GM18909 (cell line): ENCODE measurements around the gene KMT2C.
"Not testable (repeated sequence)": the region's sequence is repeated elsewhere in the genome, so short reads cannot be mapped to it uniquely, and the experiment has no call there.

Source experiments
- ATAC-seq: cut with Tn5 transposase; IDR thresholded peaks from one replicate; pipeline ENCODE4 v1.9.1; 2021; ENCODE audit warnings: mild to moderate bottlenecking; ENCODE audit not compliant: unreplicated experiment, poor library complexity

KMT2C gene

DNA sequence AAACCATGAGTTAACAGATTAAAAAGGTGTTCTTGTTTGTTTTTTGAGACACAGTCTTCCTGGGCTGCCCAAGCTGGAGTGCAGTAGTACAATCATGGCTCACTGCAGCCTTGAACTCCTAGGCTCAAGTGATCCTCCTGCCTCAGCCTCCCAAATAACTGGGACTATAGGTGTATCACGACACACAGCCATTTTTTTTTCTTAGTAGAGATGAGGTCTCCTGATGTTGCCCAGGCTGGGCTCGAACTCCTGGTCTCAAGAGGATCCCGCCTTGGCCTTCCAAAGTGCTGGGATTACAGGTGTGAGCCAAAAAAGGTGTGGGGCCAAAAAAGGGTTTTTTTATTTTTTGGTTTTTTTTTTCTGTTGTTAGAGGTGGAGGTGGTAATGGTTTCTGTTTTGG, 29.3 kb downstream of the KMT2C start:
- ATAC-seq, result no peak

DNA sequence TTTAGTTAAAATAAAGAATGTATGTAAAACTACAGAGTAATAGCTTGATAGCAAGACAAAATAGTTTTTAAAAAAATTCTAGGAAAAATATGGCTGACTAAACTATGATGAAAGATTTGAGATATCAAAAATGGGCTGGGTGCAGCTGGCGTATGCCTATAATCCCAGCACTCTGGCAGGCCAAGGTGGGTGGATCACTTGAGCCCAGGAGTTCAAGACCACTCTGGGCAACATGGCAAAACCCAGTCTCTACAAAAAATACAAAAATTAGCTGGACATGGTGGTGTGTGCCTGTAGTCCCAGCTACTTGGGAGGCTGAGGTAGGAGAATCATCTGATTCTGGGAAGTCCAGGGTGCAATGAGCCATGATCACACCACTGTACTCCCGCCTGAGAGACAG, 29.8 kb downstream of the KMT2C start:
- not testable (repeated sequence) for ATAC-seq

DNA sequence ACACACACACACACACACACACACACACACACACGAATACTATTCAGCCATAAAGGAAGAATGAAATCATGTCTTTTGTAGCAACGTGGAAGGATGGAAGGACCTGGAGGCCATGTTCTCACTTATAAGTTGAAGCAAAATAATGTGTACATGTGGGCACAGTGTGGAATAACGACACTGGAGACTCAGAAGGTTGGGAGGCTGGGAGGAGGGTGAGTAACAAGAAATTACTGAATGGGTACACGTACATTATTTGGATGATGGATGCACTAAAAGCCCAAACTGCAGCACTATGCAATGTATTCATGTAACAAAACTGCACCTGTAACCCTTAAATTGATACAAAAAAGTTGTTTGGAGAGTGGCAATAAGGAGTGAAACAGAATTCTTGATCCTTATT, 32.1 kb downstream of the KMT2C start:
- no peak for ATAC-seq

DNA sequence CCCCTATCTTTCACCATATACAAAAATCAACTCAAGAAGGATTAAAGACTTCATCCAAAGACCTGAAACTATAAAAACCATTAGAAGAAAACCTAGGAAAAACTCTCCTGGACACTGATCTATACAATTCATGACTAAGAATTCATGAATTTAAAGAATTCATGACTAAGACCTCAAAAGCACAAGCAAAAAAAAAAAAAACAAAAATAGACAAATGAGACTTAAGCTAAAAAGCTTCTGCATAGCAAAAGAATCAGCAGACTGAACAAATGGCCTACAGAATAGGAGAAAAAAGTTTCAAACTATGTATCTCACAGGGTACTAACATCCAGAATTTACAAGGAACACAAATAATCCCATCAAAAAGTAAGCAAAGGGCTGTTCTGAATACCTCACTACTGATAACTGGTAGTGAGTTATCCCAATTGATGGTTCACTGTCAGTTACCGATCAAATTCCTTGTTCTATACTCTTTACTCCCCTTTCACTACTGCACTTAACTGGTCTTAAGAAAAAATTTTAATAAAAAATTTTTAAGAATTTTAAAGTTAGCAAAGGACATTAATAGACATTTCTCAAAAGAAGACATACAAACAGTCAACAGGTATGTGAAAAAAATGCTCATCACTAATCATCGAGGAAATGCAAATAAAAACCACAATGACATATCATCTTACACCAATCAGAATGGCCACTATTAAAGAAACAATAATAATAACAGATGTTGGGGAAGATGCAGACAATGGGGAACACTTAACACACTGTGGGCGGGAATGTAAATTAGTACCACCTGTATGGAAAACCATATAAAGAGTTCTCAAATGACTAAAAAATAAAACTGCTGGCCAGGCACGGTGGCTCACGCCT, 33.2 kb downstream of the KMT2C start:
- ATAC-seq, result no peak

DNA sequence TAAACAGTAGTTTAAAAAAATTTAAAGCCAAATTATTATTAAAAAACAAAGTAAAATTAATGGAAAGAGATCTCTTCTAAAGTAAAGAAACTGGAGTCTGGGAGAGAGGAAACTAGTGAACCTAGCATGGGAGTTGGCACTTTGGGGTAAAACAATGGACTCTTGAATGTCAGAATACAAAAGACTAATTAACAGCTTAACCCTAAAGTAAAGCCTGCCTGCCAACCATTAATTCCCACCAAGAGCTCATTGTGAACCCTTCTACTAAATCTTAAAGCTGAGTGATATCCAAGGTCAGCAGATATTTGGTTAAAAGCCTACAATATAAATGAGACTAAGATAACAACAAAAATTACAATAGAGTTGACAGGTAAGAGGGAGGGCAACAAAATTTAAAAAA, 36.5 kb downstream of the KMT2C start:
- no peak for ATAC-seq

DNA sequence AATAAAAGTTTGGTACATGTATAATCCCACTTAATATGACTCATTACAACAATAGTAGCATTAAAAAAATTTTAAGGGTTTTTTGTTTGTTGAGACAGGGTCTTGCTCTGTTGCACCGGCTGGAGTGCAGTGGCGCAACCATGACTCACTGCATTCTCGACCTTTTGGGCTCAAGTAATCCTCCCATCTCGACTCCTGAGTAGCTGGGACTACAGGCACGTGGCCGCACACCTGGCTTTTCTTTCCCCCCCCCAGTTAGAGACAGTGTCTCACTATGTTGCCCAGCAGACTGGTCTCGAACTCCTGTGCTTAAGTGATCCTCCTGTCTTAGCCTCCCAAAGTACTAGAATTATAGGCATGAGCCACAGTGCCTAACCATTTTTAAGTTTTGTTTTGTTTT, 40.7 kb downstream of the KMT2C start:
- no peak for ATAC-seq

DNA sequence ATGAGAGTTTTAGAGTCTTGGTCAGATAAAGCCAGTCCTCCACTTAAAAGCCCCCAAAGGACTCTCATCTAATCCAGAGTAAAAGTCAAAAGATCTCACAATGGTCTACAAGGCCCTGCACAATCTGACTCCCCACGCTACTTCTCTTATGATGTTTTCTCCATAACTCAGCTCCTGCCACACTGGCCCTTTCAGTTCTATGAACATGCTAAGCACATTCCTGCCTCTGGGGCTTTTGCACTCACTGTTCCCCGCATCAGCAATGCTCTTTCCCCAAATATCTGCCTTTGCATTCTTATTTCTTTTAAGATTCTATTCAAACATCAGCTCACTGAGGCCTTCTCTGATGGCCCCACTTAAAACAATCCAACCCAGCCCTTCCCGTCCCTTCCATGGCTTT, 41.6 kb downstream of the KMT2C start:
- not testable (repeated sequence) for ATAC-seq

DNA sequence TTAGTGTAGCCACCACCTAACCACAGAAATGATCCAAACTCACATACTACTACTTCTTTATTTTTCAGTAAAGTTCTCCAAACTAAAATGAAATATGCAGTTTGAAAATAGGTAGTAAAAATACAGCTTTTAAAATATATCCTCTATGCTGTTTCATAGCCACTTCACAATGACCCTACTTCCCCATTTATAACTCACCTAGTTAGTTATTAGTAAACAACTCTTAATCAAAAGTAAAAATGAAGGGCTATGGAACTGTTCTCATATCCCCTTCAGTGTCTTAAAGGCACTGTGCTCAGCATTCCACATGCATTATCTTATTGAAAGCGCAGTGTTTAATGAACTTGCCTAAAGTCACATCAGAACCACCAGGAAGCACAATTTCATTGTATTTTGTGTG, 43.5 kb downstream of the KMT2C start:
- ATAC-seq, result peak; percentile 81

DNA sequence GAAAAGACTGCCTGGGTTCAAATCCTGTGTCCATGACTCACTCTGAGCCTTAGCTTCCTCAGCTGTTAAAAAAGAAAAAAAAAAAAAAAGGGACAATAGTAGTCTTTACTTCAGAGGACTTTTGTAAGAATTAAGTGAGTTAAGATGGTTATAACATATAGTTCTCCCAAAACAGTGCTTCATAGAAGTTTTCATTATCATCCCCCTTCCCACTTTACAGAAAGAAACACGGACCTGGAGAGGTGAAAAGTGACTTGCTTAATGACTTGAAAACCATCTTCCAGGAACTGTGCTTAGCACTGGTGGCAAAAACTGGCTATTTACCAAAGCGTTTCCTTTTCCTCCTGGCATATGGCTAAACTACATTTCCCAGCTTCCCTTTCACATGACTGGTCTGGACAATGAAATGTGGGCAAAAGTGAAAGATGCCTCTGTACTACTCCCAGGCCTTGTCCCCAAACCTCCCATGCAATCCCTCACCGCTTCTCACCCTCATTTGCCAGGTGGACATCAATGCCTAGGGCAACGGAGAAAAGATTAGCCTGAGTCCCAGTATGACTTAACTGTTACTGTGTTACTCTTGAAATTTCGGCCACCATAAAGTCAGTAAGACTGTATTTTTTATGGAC, 49.6 kb downstream of the KMT2C start:
- not testable (repeated sequence) for ATAC-seq

DNA sequence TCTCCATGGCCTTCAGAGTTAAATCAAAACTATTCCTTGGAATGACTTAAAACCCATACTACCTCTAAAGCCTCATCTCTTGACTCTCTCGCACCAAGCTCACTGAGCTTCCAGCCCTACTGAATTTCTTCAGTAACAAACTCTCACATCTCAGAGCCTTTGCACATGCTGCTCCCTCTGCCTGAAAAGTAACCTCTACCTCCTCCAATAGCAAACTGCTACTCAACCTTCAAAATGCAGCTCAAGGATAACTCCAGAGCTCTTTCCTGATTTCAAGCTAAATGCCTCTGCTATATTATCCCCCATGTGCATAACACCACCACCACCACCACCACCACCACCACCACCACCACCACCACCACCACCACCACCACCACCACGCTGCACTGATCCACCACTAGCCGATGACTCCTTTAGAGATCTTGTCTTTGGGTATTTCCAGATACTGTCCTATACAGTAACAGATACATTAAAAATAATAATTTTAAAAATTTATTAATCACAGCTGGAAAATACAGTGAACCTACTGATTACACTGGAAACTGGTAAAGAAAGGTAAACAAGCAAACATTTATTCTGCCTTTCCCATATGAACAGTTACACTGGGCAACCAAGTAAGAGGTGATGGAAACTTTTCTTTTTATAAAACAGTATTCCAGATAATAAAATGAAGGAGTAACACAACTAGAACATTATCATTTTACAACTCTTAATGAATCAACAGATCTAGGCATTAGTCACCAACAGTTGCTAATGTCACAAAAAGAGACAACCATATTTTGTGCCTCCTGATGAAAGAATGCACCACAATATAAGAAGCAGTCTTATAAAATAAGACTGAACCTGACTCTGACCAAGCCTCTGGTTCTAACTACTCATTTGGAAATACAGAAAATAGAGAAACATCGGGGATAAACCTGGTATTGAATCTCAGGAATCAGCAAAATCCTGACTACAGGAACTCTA, 51.3 kb downstream of the KMT2C start:
- ATAC-seq, result not testable (repeated sequence)

DNA sequence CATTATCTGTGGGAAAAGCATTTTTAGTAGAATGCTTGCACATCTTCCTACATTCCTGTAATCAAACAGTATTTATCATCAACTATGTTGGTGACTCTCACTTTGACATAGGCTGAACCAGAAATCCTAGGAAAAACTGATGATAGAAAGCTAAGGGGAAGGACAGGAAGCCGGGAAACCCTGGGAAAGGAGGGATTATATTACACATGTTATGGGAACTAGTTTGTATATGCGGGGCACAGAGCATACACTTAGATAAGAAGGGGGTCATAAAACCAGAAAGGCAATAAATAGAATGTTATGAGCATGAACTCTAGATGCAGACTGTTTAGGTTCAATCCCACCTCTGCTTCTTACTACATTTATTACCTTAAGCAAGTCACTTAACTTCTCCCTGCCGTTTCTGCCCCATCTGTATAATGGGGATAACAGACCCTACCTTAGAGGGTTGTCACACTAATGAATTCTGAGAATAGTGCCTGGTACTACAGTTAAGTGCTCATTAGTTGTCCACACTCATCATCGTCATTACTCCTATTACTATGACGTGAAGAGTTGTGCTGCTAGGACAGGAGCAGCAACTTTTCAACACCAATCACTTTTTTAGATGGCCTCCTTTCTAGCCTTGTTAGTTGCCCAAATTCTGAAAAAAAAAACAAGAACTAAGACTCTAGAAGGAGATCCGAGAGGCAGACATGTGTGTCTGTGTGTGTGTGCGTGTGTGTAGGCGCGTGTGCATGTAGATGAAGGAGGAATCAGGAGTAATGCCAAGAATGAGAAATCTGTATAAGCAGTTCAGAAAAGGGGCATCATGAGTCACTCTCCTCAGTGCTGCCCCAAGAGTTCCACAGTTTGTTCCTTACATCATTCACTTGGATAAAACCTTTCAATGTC, 52.2 kb downstream of the KMT2C start:
- ATAC-seq, result no peak

DNA sequence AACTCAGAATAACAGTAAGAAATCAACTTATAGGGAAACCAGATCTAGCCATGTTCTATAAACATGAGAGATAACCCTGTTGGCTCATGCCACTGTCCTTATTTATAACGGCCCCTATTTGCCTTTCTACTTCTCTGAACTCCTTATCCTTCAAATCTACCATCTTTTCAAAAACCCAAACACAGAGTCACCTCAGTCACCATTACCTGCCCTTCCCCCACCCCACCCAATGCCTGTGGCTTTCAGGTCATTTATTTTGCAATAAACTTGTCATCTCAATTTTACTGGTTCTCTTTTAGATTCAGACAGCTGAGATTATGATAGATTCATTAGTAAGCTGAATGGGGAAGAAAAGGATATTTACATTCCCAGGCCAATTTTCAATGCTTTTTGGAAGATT, 53.6 kb downstream of the KMT2C start:
- no peak for ATAC-seq

DNA sequence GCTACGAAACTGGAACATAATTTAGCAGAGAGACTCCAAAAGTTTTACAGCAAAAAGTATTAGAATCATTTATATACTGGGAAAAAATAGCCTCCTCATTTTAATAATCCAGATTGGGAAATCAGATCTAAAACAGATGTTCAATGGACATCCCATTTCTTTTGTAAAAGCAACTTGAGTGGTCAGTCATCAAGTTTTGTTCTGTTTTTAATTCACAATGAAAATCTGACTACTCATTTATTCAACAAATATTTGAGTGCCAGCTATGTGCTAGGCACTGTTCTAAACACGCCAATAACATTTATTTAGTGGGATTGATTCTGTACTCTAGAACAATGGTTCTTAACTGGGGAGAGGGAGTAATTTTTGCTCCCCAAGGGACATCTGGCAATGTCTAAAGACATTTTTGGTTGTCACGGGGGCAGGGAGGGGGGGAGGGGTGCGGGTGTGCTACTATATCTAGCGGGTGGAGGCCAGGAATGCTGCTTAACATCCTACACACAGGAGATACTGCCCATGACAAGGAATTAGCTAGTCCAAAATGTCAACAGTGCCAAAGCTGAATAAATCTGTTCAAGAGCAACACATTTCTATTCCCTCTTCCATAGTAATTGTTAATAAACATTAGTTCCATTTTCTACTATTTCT, 54.7 kb downstream of the KMT2C start:
- ATAC-seq, result not testable (repeated sequence)

DNA sequence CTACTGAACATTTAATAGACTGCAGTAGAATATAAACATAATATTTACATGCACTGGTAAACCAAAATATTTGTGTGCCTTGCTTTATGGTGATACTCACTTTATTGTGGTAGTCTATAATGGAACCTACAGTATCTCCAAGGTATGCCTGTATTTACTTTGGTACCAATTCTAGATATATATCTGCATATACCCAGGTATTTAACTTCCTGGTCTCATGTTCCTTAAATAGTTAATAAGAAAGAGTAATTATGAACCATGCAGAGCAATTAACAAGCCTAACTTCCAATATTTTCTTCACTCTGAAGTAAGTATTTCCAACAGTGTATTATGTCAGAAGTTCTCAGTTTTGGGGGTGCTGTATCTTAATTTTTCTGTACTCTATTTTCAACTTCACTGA, 57.3 kb downstream of the KMT2C start:
- ATAC-seq, result not testable (repeated sequence)

DNA sequence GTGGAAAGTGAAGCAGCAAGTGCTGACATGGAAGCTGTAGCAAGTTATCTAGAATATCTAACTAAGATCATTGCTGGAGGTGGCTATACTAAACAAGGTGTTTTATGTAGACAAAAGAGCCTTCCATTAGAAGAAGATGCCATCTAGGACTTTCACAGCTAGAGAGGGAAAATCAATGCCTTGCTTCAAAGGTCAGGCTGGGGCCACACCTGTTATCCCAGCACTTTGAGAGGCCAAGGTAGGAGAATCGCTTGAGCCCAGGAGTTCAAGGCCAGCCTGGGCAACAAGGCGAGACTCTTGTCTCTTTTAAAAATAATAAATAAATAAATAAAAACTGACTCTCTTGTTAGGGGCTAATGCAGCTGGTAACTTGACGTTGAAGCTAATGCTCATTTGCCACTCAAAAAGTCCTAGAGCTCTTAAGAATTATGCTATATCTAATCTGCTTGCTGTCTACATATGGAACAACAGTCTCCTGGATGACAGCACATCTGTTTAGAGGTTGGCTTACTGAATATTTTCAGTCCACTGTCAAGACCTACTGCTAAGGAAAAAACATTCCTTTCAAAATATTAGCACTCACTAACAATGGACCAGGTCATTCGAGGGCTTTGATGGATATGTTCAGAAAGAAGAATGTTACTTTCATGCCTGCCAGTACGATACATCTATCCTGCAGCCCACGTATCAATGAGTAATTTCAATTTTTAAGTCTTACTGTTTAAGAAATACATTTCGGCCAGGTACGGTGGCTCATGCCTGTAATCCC, 58.9 kb downstream of the KMT2C start:
- ATAC-seq, result not testable (repeated sequence)

DNA sequence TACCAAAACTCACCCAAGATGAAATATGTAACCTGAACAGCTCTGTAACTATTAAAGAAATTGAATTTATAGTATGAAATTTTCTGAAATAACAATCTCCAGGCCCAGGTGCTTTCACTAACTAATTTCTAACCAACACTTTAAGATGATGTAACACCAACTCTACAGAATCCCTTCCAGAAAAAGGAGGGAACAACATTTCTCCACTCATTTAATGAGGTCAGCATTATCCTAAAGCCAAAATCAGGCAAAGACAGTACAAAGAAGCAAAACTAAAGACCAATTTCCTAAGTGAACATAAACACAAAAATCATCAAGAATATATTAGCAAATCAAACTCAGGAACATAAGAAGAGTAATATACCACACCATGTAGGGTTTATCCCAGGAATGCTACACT, 65.5 kb downstream of the KMT2C start:
- no peak for ATAC-seq

DNA sequence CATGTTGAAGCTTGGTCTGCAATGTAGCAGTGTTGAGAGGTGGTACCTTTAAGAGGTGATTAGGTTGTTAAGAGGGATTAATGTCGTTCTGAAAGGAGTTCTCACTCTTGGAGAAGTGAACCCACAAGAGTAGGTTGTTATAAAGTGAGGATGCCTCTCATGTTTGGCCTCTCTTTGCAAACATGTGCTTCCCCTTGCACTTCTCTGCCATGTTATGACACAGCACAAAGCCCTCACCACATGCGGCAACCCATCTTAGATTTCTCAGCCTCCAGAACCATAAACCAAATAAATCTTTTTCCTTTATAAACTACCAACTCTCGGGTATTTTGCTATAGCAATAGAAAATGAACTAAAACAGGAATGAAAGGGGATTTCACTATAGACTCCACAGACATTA, 66.3 kb downstream of the KMT2C start:
- ATAC-seq, result no peak

DNA sequence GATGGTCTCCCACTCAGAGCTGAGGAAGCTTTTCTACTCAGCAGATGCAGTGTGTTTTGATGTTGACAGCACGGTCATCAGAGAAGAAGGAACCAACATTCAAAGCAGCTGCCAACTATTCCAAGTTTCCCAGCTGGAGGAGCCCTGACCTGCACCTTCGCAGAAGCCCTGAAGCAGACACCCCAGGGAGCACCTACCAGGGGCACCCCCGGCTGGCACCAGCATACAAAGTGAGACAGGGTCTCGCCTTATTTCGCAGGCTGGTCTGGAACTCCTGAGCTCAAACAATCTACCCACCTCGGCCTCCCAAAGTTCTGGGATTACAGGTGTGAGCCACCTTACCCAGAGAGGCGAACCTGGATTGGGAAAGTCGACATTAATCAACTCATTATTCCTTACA, 68.6 kb downstream of the KMT2C start:
- ATAC-seq, result no peak

DNA sequence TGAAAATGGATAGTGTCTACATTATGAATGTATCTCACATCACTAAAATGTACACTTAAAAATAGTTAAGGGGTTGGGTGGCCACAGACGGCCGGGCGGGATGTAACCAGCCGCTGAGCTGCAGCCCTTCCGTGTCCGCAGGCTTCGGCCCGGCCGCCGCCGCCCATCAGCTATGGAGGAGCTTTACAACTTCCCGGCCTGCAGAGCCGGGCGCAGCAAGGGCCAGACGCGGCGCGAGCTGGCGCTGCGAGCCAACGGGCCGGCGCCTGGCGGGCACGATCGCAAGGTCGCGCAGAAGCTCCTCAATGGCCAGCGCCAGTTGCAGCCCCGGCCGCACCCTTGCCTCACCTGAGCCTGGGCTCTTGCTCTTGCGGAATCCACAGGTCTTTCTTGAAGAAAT, 69.1 kb downstream of the KMT2C start:
- ATAC-seq, result no peak
